ENCODE data around the gene RABGAP1L. TPM values are rescaled to one million over a fixed set of nuclear protein-coding genes. Genes with fewer than 3 reads are reported as not detected.

RABGAP1L gene
- total and polyA plus RNA-seq, 2 of the 8 experiments (the other 6 are each of a cell fraction or from before 2014, with no cell fraction given) = 33.3 to 156 TPM

DNA sequence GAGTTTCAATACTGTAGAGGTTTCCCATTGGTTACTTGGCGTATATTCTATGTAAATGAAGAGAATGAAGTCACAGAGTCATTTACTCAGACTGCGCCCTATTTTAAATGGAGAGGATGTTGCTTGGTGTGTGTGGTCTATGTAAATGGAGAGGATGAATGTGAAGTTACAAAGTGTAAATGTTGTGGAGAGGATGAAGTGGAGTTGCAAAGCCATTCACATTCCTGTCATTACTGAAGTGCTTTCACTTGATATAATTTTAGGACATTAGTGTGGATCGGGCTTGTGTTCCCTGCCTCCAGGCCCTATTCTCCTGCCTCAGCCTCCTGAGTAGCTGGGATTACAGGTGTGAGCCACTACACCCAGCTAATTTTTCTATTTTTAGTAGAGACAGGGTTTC is 741.0 kb downstream of the RABGAP1L start:
- no peak overlapping the region for H3K27ac ChIP-seq (ENCODE audit: low read depth, low read length)
- no peak overlapping the region for H3K56ac ChIP-seq (replicated peaks; ENCODE audit: insufficient read length, low read depth, low read length)
- H2AK5ac ChIP-seq (ENCODE audit: low read depth, low read length) = no peak overlapping the region
- no peak overlapping the region for H3K23ac ChIP-seq (ENCODE audit: insufficient read length)
- no peak overlapping the region for H2BK12ac ChIP-seq (ENCODE audit: low read depth, low read length)
- no peak overlapping the region for H3K18ac ChIP-seq (ENCODE audit: extremely low read depth, low read length)
- no peak overlapping the region for H2BK5ac ChIP-seq (ENCODE audit: low read depth, low read length)
- no peak overlapping the region for H2BK120ac ChIP-seq (replicated peaks; ENCODE audit: low read depth, low read length)
- H3K14ac ChIP-seq (ENCODE audit: insufficient read length) = no peak overlapping the region
- H3K36me3 ChIP-seq (ENCODE audit: control insufficient read depth in 2 of 4, insufficient read depth in 4 of 4, low read length in 3 of 4) = peaks cover 0 to 76% (median 31%) of the 10 kb centered on the region in 4 experiments; a peak in 5 of 8 replicates
- WGBS, 2 experiments (ENCODE audit: extremely low coverage in 1 of 2, insufficient coverage in 1 of 2, insufficient read length in 1 of 2, insufficient replicate concordance in 2 of 2, low coverage in 1 of 2, low lambda C conversion rate in 2 of 2, missing lambda C conversion rate in 1 of 2) = 86% methylated on average over 3 of the region's 3 CpGs; no CpG with 5 or more reads in 1 of the 2 experiments
- no peak overlapping the region for H4K5ac ChIP-seq (ENCODE audit: insufficient read length, low read depth, low read length)
- H3K4me2 ChIP-seq (ENCODE audit: insufficient read depth in 1 of 2, low read depth in 2 of 2, low read length in 2 of 2) = no peak overlapping the region
- no peaks in the 10 kb centered on the region for H3K27me3 ChIP-seq (replicated peaks in 1 of 4; ENCODE audit: control insufficient read depth in 3 of 4, extremely low read depth in 1 of 4, insufficient read depth in 3 of 4, low read length in 3 of 4)
- ChIA-PET POLR2A (ENCODE audit: partially characterized antibody) (interaction anchor here (1.6 to 5.1 kb wide), 2 partner anchors 9 to 105 kb away, joined by 3 to 49 read pairs; no protein-coding TSS in a partner anchor), CTCF (ENCODE audit: partially characterized antibody) (no interaction called here)
- H3K9me3 ChIP-seq (ENCODE audit: insufficient read depth in 2 of 2, low read depth in 1 of 2, low read length in 1 of 2) = no peaks in the 10 kb centered on the region
- H3K79me1 ChIP-seq (ENCODE audit: low read depth, low read length) = peaks cover 13% of the 10 kb centered on the region; the same call in 1 of the 2 replicates
- no peak overlapping the region for H3K4me3 ChIP-seq (ENCODE audit: extremely low read depth in 1 of 4, insufficient read depth in 2 of 4, low read depth in 3 of 4, low read length in 4 of 4)
- H3K79me2 ChIP-seq (ENCODE audit: control insufficient read depth in 1 of 2, insufficient read depth in 2 of 2, low read length in 2 of 2) = peaks cover 11 to 90% of the 10 kb centered on the region in 2 experiments
- no peak overlapping the region for H4K8ac ChIP-seq (ENCODE audit: extremely low read depth, insufficient read depth, low read length)
- H3K9ac ChIP-seq (replicated peaks in 1 of 4; ENCODE audit: extremely low read depth in 1 of 4, low read depth in 3 of 4, low read length in 3 of 4) = no peak overlapping the region
- peaks cover 6 to 10% of the 10 kb centered on the region in 2 experiments for H4K20me1 ChIP-seq (replicated peaks in 1 of 2; ENCODE audit: control insufficient read depth in 1 of 2, insufficient read depth in 2 of 2, low read length in 2 of 2)
- no peak overlapping the region for H2BK15ac ChIP-seq (ENCODE audit: low read length)
- no peak overlapping the region for H2AFZ ChIP-seq (ENCODE audit: low read length)
- no peak for DNase-seq (ENCODE audit: low read depth in 1 of 2, low spot score in 2 of 2)
- H4K91ac ChIP-seq (replicated peaks; ENCODE audit: insufficient read length, low read length) = no peak overlapping the region
- no peak overlapping the region for H3K4ac ChIP-seq (replicated peaks; ENCODE audit: insufficient read length, low read depth, low read length)
- H3K4me1 ChIP-seq (replicated peaks in 1 of 4; ENCODE audit: control insufficient read depth in 3 of 4, insufficient read depth in 4 of 4, low read length in 3 of 4) = peaks cover 0 to 14% (median under 1%) of the 10 kb centered on the region in 4 experiments; a peak in 4 of 7 replicates
- no peak for FAIRE-seq
- H3K23me2 ChIP-seq (ENCODE audit: low read depth, low read length) = 0 out of 2 replicates have a peak, but pooled peaks cover 1% of the 10 kb centered on the region
- no peak overlapping the region for H2BK20ac ChIP-seq (ENCODE audit: low read length)
- TF ChIP-seq BACH1 (IDR thresholded peaks at IDR 0.05; ENCODE audit: low read length) = no peak
- TF ChIP-seq FOSL1 (IDR thresholded peaks at IDR 0.05; ENCODE audit: insufficient read depth, low read depth, low read length) = no peak
- TF ChIP-seq KDM1A (IDR thresholded peaks at IDR 0.05; ENCODE audit: borderline replicate concordance, low read length) = no peak
- no peak for TF ChIP-seq NANOG (IDR thresholded peaks at IDR 0.05; ENCODE audit: insufficient read depth, low read depth, low read length, poor library complexity, severe bottlenecking)
- TF ChIP-seq ASH2L (IDR thresholded peaks at IDR 0.05; ENCODE audit: low read length) = no peak
- TF ChIP-seq PHF8 (conservative IDR thresholded peaks at IDR 0.05; ENCODE audit: low read depth, low read length) = no peak
- no peak for TF ChIP-seq CBX5 (IDR thresholded peaks at IDR 0.05; ENCODE audit: low read depth, low read length)
- TF ChIP-seq, protein P1, sequence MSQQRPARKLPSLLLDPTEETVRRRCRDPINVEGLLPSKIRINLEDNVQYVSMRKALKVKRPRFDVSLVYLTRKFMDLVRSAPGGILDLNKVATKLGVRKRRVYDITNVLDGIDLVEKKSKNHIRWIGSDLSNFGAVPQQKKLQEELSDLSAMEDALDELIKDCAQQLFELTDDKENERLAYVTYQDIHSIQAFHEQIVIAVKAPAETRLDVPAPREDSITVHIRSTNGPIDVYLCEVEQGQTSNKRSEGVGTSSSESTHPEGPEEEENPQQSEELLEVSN (IDR thresholded peaks at IDR 0.05) = no peak
- TF ChIP-seq ZNF274 (IDR thresholded peaks at IDR 0.05; ENCODE audit: borderline replicate concordance, extremely low read depth, low read length) = no peak

Data from H1 (cell line).